GM18498 (cell line): ENCODE measurements around the gene CD180.

ENCODE experiments used
- ATAC-seq: cut with Tn5 transposase; IDR thresholded peaks from one replicate; pipeline ENCODE4 v1.9.1; 2021; ENCODE audit warnings: mild to moderate bottlenecking, moderate library complexity; ENCODE audit not compliant: unreplicated experiment

The CD180 gene

GRCh38 chr5:67196537-67197059 lies at the start of gene CD180:
Gene CD180, minus strand, starts transcription at chr5:67196799. Its CDS starts 158 bp downstream, at chr5:67196641.
- peak; percentile 31 for ATAC-seq

GRCh38 chr5:67246108-67246507 lies 49.5 kb upstream of the CD180 start:
- ATAC-seq: no peak

- no peak for ATAC-seq
These were observed 48.8 kb upstream of the CD180 start for GRCh38 chr5:67245259-67245846.

GRCh38 chr5:67244345-67244793 lies 47.8 kb upstream of the CD180 start:
- no peak for ATAC-seq

GRCh38 chr5:67243944-67244343 lies 47.3 kb upstream of the CD180 start:
- ATAC-seq: no peak

GRCh38 chr5:67243349-67243748 lies 46.8 kb upstream of the CD180 start:
- ATAC-seq: no peak

- ATAC-seq: no peak
These were observed 44.7 kb upstream of the CD180 start for GRCh38 chr5:67241326-67241725.

- no peak for ATAC-seq
These were observed 44.2 kb upstream of the CD180 start for GRCh38 chr5:67240846-67241245.

- ATAC-seq: no peak
These were observed 43.5 kb upstream of the CD180 start for GRCh38 chr5:67240065-67240464.

GRCh38 chr5:67238191-67238590 lies 41.6 kb upstream of the CD180 start:
- ATAC-seq: no peak

GRCh38 chr5:67235399-67236110 lies 39.0 kb upstream of the CD180 start:
- ATAC-seq: no peak

GRCh38 chr5:67234671-67235176 lies 38.1 kb upstream of the CD180 start:
- ATAC-seq: no peak

GRCh38 chr5:67233075-67233474 lies 36.5 kb upstream of the CD180 start:
- ATAC-seq: no peak

GRCh38 chr5:67223211-67223610 lies 26.6 kb upstream of the CD180 start:
- no peak for ATAC-seq

GRCh38 chr5:67222243-67223025 lies 25.8 kb upstream of the CD180 start:
- ATAC-seq: peak; percentile 33

- peak; percentile 92 for ATAC-seq
These were observed 25.1 kb upstream of the CD180 start for GRCh38 chr5:67221487-67222242.

GRCh38 chr5:67216564-67216963 lies 20.0 kb upstream of the CD180 start:
- ATAC-seq: no peak

- peak; percentile 99 for ATAC-seq
These were observed 19.2 kb upstream of the CD180 start for GRCh38 chr5:67215519-67216471.

GRCh38 chr5:67214707-67215447 lies 18.3 kb upstream of the CD180 start:
- ATAC-seq: no peak
